GM20000 (cell line): ENCODE measurements around the gene AP5Z1.
A peak's percentile ranks its signal among the peaks of the same experiment; 100 is the strongest.

ENCODE experiments used
- DNase-seq: peaks from one replicate; pipeline ENCODE4 v3.0.0; 2012; ENCODE audit warnings: low spot score
- TF ChIP-seq, protein P1 (sequence below): IDR thresholded peaks from 2 replicates; pipeline ENCODE4 v1.5.1; 2012; ENCODE audit warnings: mild to moderate bottlenecking, control low read depth; ENCODE audit errors: extremely low read depth, missing control alignments

AP5Z1 gene

DNA sequence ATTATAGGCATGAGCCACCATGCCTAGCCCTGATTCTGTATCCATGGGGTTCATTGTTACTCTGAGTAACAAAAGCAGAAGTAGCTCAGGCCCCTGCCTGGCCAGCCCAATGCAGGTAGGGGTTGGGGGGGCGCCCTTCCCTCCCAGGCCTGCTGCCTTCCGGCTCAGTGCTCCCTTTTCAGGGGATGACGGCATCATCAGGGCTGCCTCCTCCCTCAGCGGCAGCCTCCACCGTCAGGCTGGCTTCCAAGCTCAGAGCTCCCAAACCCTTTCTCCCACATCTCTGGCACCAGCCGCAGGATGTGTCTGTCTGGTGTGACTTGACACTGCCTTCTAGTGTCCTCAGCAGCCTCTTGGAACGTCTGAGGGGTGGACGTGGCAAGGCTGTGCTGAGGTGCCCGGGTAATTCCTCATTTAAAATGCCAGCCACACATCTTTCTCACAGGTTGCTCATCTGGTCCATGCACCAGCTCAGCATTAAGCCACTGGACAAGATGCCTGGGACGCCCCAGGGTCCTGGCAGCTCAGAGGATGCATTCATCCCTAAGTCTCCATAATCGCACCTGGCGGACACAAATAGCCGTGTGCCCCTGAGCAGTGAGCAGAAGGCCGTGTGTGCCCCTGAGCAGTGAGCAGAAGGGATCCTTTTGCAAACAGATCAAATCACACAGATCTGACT lies 48.2 kb downstream of the AP5Z1 start:
- no peak for DNase-seq
- TF ChIP-seq, protein P1, sequence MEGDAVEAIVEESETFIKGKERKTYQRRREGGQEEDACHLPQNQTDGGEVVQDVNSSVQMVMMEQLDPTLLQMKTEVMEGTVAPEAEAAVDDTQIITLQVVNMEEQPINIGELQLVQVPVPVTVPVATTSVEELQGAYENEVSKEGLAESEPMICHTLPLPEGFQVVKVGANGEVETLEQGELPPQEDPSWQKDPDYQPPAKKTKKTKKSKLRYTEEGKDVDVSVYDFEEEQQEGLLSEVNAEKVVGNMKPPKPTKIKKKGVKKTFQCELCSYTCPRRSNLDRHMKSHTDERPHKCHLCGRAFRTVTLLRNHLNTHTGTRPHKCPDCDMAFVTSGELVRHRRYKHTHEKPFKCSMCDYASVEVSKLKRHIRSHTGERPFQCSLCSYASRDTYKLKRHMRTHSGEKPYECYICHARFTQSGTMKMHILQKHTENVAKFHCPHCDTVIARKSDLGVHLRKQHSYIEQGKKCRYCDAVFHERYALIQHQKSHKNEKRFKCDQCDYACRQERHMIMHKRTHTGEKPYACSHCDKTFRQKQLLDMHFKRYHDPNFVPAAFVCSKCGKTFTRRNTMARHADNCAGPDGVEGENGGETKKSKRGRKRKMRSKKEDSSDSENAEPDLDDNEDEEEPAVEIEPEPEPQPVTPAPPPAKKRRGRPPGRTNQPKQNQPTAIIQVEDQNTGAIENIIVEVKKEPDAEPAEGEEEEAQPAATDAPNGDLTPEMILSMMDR, result no peak

DNA sequence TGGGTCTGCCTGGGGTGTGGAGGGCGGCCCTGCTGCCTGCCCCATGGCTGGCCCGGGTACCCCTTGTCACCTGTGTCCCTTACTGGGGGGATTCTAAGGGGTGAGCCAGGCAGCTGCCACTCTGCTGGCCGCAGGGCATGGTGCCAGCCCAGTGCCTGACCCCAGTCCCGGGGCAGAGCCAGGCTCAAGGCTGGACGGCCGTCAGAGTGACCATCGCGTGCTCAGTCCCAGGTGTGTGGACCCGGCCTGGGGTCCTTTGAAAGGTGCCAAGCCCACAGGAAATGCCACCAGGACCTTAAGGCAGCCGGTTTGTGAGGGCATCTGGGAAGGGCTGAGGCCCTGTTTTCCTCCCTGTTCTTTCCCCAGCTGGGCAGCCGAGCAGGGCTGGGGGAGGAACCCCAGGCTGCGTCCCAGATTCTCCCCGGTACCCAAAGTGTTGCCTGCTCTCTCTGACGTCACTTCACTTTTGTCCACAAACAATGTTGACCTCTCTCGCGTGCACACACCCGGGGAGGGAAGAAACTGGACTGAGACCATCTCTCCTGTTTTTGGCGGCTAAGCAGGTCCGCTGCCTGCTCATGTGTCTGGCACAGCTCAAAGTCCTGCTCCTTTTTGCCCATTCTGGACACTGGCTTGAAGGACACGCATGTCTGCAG lies 48.8 kb downstream of the AP5Z1 start:
- DNase-seq, result no peak
- TF ChIP-seq, protein P1, result no peak

DNA sequence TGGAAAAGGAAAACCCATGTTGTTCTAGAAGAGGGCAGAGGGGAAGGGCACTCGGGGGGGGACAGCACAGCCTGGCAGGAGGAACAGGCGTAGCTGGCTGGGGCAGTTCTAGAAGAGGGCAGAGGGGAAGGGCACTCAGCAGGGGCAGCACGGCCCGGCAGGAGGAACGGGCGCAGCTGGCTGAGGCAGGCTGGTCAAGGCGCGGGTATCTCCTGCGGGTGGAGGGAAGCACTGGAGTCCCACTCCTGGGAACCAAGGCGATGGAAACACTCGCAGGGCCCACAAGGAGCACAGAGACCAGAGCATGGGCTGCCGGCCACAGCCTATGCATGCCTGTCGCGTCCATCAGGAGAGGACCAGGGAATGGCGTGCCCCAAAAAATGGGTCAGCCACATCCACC lies 49.7 kb downstream of the AP5Z1 start:
- DNase-seq, result no peak
- TF ChIP-seq, protein P1, result no peak

DNA sequence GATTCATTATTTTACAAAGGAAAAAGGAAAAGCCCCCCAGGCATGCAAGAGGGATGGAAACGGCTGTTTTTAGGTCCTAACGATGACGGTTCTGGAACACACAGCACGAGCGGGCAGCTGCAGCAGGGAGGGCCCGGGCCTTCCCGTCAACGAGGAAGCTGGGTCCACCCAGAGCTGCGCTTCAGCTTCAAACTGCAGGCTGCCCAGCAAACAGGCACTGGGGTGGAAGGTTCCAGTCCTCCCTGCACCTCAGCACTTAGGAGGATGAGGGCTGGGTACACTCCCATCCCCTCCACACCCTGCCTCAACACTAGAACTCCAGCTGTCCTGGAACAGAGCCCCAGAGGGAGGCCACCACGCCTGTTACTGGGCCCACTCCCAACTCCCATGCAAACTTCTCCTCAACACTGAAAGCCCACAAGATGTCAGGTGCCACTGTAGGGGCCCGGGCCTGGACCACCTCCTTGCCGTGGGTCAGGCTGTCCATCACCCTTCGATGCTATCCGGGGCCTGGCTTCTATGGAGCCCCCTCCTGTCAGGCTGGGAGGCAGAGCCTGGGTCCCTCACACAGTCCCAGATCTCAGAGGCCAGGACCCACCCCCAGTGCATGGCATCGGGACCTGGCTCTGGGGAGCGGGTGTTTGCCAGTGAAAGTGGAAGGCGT lies 53.4 kb downstream of the AP5Z1 start:
- DNase-seq, result no peak
- TF ChIP-seq, protein P1, result no peak

DNA sequence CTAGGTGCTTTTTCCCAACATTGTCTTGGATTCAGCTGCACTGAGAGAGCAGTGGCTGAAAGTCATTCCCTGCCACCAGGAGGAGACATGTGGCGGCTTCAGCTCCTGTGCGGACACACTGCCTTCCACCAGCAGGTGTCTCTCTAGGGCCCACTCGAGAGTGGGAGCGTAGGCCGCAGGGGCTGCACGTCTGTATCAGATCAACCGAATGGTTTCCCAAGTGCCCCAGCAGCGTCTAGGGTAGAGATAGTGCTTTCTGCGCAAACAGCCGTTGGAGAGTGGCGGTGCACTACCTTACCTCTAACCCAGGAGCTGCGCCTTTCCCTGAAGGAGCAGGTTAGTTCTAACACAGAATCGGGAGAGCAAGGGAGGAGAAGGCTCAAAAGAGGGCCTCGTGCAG lies 54.8 kb downstream of the AP5Z1 start:
- DNase-seq, result peak; percentile 78
- TF ChIP-seq, protein P1, result peak; percentile 56

DNA sequence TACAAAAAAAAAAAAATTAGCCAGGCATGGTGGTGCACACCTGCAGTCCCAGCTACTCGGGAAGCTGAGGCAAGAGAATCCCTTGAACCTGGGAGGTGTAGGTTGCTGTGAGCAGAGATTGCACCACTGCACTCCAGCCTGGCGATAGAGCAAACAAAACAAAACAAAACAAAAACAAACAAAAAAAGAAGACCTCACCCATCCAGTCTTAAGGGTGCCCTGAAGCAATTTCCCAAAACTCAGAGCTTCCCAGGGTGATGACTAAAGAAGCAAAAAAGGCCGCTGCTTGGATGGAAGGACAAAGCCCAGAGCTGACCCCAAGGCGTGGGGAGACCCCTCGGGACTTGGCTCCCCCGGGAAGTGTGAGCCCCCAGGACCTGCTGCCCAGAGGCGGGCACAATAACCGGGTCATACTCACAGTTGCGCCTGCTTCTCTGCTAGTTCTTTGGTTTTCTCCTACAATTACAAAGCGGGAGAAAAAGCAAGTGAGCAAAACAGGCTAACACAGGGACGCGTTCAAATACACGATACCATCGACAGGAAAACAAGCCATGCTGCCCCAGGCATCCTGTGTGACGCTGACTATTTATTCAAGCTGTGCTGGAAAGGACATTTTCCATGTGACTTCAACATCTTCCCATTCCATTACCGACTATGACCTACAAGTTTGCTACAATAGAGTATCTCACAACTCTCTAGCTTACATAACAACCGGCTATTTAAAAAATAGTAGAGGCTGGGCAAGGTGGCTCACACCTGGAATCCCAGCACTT lies 56.5 kb downstream of the AP5Z1 start:
- TF ChIP-seq, protein P1, result no peak
- no peak for DNase-seq
